GM21526 (cell line): ENCODE results near the gene ZNF710.
"Not testable (repeated sequence)": the region's sequence is repeated elsewhere in the genome, so short reads cannot be mapped to it uniquely, and the experiment has no call there.

Source experiments
- ATAC-seq: cut with Tn5 transposase; IDR thresholded peaks from one replicate; pipeline ENCODE4 v1.9.1; 2021; ENCODE audit warnings: moderate library complexity; ENCODE audit not compliant: unreplicated experiment, low FRiP score

Gene ZNF710

DNA sequence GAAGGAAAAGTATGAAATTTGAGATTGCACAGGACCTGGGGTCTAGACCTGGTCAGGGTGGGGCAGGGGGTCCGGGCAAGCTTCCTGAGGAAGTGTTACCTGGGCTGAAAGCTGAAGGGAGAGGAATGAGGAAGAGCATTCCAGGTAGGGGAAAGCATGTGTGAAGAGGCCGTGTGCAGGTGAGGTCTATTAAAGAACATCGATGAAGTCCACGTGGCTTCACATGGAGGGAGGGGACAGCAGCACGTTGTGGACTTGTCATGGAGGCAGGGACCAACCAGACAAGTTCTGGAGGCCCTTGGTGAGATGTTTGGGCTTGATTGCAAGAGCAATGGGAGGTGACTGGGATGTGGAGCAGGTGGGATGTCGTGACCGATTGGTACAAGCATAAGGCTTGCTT lies 54.1 kb downstream of the ZNF710 start:
- ATAC-seq, result no peak

- ATAC-seq, result no peak
Measured at GRCh38 chr15:90056529-90056928, 55.4 kb downstream of the ZNF710 start.

DNA sequence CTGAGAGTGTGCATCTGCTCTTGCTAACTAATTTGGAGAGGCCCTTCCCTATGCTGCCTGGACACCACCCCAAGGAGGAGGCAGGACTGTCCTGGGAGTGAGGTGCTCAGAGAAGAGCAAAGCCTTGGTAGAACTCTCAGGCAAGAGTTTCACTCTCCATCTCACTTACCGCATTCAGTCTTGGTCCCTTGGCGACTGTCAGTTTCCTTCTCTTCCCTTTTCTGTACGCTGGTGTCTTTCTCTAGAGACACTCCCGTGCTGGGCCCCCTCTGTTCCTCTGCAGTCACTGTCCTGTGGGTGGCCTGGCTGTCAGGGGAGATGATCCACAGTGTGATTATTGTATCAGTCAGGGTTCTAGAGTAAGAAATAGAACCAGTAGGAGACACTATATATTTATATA lies 57.2 kb downstream of the ZNF710 start:
- peak; percentile 38 for ATAC-seq

GRCh38 chr15:90058775-90059174 lies 57.7 kb downstream of the ZNF710 start:
- ATAC-seq, result no peak

DNA sequence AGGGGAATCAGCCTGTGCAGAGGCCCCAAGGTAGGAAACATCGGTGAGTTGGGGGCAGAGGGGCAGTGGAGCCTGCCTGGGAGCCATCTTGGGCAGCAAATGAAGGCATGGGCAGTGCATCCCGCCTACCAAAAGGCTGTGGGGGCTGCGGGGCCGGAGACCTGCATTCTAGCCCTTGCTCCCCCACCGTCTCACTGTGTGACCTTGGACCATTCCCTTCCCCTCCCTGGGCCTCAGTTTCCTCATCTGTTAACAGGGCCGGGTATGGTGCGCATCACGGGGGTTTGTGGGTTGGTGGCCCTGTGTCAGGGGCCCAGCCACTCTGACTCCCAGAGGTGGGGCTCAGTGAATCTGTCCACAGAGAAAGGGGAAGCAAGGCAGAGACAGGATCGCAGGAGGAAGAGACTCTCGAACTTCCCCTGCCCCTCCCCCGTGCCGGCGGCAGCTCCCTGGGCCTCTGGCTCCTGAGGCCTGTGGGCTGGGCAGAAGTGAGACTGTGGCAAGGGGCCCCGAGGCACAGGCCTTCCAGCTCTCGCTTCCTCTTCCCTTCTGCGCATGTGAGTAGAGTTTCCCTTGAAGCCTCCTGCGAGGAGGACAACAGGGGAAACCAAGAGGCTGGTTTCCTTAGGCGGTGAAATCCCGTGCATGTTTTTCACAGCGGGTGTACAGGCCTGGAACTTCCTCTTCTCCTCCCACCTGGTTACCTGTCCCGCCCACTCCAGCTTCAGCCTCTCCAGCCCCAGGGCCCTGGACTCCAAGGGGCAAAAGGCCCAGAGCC lies 58.3 kb downstream of the ZNF710 start:
- peak; percentile 82 for ATAC-seq

DNA sequence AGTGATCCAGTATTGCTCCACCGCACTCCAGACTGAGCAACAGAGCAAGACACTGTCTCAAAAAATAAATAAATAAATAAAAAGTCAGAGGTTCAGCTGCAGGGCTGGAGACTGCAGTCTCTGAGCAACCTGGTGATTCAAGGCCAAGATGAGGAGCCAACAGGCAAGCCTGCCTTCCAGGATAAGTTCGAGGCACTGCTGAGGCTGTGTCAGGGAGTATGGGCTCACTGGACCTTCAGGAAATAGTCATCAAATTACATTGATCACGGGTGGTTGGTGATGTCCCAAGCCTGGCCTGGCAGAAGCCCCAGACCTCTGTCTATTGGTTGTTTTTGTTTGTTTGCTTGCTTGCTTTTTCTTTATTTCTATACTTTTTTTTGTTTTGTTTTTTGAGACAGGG lies 59.7 kb downstream of the ZNF710 start:
- no peak for ATAC-seq

DNA sequence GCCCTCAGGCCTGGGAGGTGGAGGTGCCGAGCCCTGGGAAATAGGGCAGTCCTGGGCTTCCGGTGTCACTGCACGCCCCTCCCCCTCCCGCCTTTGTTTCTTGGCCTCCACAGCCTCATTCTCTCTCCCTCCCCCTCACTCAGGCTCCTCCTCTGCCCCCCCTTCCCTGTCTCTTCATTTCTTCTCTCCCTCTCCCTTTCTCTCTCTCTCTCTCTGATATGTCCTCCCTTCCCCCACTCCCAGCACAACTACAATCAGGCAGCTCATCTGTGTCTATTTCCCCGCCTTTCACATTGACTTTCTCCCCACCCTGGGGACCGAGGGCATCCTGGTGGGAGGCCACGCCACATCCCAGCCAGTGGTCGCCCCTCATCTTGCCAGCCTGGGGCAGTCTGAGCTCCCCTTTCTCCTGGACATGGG lies 60.9 kb downstream of the ZNF710 start:
- no peak for ATAC-seq

GRCh38 chr15:90062462-90062932 lies 61.4 kb downstream of the ZNF710 start:
- ATAC-seq, result no peak

- ATAC-seq, result no peak
Measured at GRCh38 chr15:90062973-90063769, 62.0 kb downstream of the ZNF710 start.

GRCh38 chr15:90063770-90064247 lies 62.7 kb downstream of the ZNF710 start:
- no peak for ATAC-seq

DNA sequence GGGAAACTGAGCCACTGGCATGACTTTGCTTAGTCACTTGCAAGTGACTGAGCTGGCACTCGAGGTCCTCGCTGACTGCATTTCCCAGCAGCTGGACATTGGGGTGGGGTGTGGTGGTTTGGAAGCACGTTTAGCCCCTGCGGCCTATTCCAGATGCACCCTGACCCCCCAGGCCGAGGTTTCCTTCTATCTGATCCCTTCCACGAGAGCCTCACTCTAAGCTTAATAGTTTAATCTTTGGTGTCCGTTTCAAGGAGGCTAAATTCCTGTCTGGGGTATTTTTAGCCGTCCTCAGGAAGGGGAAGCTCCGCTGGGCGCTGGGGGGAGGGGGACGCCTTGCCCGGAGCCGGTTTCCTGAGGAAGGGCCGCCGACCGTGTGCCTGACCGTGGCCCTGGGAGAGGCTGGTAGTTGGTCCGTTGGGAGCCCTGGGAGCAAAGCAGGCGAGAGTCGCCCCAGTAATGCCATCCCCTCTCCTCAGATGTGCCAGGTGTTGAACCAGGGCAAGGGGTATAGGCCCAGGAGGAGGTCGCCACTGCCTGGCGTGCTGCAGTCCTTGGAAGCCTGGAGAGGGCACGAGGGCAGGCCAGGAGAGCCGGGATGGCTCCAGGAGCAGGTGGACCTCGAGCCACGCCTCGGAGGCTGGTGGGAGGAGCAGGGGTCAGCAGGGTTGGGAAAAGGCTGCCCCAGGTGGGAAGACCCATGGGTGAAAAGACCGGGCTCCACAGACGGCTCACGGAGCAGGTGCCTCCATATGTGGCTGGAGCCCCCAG lies 64.0 kb downstream of the ZNF710 start:
- no peak for ATAC-seq

- ATAC-seq, result no peak
Measured at GRCh38 chr15:90065682-90066049, 64.5 kb downstream of the ZNF710 start.

DNA sequence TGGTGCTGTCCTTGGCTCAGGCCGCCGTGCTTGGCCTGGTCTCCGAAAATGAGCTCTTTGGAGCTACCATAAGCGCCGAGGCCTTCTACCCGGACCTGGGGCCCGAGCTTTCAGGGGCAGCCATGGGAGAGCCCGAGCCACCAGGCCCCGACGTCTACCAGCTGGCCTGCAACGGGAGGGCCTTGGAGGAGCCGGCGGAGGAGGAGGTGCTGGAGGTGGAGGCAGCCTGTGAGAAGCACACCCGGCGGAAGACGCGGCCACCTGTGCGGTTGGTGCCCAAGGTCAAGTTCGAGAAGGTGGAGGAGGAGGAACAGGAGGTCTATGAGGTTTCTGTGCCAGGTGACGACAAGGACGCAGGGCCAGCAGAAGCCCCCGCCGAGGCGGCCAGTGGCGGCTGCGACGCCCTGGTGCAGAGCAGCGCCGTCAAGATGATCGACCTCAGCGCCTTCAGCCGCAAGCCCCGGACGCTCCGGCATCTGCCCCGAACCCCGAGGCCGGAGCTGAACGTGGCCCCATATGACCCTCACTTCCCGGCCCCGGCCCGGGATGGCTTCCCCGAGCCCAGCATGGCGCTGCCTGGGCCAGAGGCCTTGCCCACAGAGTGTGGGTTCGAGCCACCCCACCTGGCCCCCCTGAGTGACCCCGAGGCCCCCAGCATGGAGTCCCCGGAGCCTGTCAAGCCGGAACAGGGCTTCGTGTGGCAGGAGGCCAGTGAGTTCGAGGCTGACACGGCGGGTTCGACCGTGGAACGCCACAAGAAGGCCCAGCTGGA lies 66.2 kb downstream of the ZNF710 start:
- ATAC-seq, result no peak

GRCh38 chr15:90067953-90068606 lies 67.0 kb downstream of the ZNF710 start:
- no peak for ATAC-seq

- not testable (repeated sequence) for ATAC-seq
Measured at GRCh38 chr15:90070623-90071022, 69.5 kb downstream of the ZNF710 start.

DNA sequence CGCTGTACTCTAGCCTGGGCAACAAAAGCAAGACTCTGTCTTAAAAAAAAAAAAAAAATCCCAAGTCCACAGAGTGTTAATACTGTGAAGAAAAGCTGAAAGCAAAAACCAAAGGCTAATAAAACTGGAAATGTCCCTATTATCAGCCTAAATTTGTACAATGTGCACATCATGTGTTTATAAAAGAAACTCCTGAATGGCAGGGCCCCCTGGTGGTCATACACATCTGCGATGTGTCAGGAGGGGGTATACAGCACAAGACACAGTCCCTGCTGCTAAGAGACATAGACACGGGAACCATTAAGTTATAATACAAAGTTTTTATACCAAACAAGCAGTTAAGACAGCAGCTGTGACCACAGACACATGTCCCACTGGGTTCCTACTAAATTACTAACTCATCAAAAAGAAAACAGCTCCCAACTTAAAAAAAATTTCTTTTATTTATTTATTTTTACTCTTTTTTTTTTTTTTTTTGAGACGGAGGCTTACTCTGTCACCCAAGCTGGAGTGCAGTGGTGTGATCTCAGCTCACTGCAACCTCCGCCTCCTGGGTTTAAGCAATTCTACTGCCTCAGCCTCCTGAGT lies 70.2 kb downstream of the ZNF710 start:
- ATAC-seq, result no peak

DNA sequence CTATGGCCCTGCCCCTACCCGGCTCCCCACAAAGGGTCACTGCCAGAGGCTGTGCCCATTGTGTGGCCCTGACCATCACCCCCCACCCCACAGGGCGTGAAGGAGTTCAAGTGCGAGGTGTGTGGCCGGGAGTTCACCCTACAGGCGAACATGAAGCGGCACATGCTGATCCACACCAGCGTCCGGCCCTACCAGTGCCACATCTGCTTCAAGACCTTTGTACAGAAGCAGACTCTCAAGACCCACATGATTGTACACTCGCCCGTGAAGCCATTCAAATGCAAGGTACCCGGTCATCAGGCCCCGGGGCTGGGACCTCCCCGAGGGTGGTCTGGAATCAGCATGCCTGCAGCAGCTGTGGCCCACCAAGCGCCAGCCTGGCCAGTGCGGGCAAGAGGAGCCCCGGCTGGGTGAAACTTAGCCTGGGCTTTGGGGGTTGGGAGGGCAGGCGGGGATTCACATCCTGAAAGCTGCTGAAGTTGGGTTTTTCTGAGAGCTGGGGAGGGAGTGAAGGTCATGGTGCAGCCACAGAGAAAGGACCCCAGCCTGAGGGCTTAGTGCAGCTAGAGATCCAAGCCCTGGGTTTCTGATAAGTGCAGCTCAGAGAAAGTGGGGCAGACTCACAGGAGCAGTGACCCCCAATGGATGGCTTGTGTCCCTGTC lies 72.0 kb downstream of the ZNF710 start:
- ATAC-seq, result no peak

DNA sequence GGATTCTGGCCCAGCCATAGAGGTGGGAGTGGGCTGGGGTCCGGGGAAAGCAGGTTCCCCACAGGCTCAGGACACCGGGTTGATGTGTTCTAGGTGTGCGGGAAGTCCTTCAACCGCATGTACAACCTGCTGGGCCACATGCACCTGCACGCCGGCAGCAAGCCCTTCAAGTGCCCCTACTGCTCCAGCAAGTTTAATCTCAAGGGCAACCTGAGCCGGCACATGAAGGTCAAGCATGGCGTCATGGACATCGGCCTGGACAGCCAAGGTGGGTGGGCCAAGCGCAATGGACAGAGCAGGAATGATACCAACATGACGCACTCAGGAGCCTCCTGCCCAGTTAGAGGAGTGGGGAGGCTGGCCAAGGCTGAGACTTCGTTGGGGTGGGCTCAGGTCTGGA lies 72.9 kb downstream of the ZNF710 start:
- ATAC-seq, result no peak

DNA sequence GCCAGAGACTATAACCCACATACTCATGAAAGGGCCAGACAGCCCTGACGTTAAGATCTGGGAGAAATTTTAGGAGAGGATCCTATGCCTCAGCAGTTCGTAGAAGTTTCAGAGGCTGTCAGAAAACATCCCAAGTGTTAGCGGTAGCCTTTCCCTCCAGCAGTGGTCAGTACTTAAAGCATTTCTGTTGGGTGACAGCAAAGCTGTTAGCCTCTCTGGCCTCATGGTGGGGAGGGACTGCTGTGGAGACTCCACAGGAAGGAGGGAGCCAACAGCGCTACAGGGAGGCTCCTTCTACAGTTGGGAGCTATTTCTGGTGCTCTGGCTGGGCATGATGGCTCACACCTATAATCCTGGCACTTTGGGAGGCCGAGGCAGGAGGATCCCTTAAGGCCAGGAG lies 73.8 kb downstream of the ZNF710 start:
- no peak for ATAC-seq
